CD4-positive, alpha-beta T cell treated with Interleukin-4 for 4 hours (primary cell): ENCODE data around the gene LTB4R.
"Not testable (repeated sequence)": the region's sequence is repeated elsewhere in the genome, so short reads cannot be mapped to it uniquely, and the experiment has no call there.

Experiments used
- DNase-seq: peaks from one replicate; pipeline ENCODE4 v3.0.0-alpha.2; 2020

LTB4R gene

DNA sequence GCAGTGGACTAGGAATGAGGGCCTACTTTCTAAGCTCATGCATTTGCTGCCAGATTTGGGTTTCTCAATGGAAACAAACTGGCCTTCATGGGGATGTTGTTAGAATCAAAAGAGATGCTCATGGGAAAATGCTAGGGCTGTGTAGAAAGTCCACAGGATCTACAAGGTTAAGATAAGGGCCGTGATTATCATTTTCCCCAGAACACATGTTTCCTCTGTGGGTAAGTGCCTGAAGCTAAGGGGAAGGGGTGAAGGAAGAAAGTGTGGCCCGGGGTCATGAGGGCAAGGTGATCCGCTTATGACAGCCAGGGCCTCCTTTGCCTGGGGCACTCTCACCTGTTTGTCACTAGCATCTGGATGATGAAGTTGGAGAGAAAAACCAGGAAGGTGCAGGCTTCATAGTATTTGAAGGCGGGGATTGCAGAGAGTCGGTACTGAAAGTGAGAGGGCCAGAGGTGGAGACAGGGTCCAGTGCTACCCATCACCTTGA is 13.8 kb downstream of the LTB4R start:
- DNase-seq, result no peak

DNA sequence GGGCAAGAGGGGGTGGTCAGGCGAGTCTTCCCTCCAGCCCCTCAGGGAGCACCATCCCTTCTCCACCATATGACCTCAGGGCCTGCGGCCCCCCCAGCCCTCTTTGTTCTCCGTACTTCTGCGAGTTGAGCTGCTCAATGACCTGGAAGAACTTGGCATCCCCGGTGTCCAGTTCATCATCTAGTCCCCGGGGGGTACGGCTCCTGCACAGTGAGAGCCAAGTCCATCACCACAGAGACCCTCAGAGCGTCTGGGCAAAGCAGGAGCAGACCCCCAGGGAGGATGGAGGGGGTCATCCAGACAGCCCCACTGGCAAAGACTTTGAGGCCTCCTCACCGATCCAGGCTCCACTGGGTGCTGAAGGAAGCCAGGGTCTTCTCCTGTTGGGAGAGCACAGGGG is 14.7 kb downstream of the LTB4R start:
- DNase-seq, result no peak

DNA sequence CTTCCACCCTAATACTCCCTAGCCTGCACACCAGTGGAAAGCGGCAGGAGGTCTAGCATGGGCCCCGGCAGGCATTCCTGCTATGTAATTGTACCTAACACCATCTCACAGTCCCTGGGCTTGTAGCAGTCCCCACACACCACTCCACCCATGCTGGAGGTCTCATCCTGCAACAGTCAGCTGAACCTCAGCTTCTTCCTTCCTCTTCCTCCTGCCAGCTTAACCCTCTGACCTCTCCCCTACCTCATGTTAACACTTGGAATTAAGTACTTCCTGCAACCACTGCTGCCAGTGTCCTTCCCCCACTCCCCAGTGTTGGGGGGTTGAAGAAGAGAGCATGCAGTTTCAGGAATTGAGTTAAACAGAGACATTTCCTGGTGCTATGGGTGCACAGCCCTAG is 16.0 kb downstream of the LTB4R start:
- no peak for DNase-seq

DNA sequence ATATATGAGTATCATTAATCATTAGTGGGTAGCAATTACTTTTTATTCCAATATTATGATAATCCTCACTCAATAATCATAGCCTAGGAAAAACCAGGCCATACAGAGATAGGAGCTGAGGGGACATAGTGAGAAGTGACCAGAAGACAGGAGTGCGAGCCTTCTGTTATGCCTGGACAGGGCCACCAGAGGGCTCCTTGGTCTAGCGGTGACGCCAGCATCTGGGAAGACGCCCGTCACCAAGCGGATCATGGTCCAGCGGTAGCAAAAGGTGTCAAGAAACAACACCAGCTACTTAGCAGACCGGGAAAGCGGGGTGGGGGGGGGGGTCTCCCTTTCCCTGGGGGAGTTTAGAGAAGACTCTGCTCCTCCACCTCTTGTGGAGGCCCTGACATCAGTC is 16.6 kb downstream of the LTB4R start:
- DNase-seq, result not testable (repeated sequence)

DNA sequence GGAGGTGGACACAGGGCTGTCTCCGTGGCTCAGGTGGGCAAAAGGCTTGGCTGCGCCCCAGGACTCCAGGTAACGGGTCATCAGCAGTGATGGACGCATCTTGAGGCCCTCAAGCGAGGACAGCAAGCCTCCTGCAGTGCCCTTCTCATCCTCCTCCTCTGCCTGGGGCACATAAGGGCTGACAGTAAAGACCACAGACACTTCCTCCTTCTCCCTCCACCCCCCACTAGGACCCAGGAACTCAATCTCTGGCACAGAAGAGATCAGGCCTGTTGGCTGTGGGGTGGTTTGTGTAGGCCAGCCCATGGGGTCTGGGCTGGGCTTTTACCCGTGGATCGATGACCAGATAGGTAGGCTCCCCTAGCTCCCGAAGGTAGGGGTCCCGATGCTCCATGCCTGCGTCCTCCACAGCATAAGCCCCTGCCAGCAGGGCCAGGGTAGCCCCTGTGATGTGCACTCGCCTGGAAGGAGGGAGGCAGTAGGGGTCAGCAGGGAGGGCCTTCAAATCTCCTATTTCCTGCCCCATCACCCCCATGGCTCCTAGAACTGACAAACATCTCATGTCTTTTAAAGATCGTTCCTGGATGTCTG is 17.9 kb downstream of the LTB4R start:
- no peak for DNase-seq

DNA sequence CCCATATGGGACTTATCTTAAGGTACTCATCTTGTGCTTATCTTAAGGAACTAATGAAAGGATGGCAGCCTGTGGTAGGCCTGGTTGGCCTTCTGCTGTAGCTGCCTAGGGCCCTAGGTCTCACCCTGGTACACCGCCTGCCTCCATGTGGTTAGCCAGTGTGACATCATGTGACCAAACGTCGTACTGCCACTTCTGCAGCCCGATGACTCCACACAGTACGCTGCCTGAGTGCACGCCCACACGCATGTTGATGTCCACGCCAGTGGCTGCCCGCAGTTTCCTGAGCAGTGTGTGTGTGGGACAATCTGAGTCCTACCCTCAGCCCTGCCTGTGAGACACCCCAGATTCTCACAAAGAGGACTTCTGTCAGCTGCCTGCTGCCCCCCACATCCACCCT is 18.4 kb downstream of the LTB4R start:
- DNase-seq, result peak; percentile 78

DNA sequence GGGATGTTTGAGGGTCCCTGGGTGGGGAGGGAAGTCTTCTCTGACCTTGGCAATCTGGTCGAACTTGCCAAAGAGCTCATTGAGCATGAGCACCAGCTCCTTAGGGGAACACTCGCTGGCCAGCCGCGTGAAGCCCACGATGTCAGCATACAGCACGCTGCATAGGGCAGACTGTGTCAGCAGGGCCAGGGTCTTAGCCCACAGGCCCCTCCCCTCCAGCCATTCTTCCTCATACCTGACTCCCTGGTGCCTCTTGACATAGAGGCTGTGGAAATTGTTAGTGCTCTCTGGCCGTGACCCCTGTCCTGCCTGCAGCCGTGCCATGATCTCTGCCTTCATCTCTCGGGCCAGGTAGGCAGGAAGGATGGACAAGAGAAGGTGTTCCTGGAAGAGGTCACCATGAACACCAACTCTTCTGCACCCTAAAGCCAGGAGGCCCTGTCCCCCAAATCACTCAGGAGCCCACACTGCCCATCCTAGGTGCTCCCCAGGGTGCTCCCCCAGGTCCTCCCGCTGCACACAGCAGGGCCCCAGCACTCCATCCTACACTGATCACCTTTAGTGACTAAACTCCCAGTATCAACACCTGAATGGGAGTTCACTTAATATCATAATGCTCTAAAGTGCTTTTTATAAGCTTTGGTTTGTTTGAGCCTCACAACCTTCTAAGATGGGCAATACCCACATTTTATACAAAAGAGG is 19.8 kb downstream of the LTB4R start:
- no peak for DNase-seq

DNA sequence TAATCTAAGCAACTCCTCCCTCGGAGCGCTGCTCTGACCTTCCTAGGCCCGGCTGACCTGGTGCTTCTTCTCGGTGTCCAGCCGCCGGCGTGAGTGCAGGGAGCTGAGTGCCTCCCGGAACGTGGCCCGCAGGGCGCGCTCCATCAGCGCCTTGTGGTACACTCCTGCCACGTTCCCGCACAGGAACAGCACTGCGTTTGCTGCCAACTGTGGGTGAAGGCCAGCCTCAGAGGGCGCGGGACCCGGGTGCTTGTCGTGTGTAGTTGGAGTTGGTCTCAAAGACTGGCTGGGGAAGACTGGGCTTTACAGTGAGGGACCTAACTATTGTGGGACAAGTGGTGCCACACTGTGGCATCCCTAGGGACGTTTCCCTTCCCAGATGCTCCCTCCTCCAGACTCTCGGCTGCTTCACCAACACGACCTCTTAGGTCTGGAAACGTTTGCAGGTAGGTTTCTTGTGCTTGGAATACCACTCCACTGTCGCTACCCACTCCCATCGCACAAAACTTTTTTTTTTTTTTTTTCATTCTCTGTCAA is 20.5 kb downstream of the LTB4R start:
- no peak for DNase-seq

DNA sequence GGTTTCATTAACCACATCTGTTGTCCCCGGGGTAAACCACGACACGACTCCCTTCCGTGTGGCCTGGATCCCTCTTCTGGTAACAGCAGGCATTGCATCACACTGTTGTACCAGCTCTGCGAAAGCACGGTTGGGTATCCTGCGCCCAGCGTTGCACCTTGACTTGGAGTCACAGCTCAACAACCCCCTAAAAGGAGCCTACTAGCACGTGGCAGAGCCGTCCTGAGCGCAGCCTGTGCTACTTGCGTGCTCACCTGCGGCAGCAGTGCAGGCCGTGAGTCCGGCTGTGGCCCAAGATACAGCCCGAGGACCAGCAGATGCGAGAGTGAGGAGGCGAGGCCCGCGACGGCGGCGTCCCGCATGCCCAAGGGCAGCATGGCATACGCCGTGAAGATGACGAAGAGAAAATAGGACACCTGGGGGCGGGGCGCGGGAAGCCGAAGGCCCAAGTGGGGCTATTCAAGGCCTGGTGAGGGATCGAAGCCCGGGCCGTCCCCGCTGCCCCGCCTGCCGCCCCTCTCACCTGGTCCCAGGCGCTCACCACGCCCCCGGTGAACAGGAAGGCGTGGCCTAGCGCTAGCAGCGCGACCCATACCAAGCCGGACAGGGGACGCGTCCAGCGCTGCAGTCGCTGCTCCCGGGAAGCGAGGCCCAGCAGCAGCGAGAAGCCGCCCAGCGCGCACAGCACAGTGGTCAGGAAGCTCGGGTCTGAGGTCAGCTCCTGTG is 21.1 kb downstream of the LTB4R start:
- peak; percentile 91 for DNase-seq

DNA sequence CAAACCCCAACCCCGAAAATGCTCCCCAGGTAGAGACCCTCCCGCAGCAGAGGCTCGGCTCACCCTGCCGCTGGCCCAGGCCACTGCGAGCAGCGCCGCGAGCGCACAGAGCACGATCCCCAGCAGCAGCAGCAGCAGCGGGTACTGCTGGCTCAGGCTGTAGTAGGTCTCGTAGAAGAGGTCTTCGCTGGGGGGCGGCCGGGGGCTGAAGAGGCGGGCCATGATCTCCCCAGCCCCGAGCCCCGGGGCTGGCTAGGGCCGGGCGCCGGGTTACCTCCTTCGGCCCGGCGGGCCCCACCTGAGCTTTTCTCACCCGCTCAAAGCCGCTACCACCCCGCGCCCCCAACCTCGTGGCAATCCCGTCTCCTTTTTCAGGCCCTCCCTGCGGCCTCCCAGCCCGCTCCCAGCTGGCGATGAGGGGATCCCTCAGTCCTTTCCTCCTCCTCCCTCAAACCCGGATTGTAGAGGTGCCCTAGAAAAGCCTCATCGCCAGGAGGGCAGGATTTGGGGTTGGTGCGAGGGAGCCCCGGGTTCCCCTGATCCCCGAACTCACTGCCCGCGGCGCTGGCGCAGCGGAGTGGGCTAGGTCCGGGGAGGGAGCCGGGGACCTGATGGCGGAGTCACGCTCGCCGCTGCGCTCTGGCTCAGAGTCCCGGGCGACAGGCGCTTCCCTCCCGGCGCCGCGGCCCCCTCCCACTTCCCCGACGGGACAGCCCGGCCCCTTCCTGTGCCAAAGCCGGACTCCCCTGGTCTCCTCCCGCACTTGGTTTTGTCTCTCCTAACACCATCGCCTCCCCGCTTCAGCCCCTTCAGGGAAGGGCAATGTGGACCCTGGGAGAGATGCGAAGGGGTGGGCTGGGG is 23.4 kb downstream of the LTB4R start, which contains the start of gene ADCY4:
ADCY4 (minus strand) TSS at position 641 of the 861 bp plus-strand sequence; CDS start at position 222, 419 bp downstream.
- DNase-seq, result no peak

DNA sequence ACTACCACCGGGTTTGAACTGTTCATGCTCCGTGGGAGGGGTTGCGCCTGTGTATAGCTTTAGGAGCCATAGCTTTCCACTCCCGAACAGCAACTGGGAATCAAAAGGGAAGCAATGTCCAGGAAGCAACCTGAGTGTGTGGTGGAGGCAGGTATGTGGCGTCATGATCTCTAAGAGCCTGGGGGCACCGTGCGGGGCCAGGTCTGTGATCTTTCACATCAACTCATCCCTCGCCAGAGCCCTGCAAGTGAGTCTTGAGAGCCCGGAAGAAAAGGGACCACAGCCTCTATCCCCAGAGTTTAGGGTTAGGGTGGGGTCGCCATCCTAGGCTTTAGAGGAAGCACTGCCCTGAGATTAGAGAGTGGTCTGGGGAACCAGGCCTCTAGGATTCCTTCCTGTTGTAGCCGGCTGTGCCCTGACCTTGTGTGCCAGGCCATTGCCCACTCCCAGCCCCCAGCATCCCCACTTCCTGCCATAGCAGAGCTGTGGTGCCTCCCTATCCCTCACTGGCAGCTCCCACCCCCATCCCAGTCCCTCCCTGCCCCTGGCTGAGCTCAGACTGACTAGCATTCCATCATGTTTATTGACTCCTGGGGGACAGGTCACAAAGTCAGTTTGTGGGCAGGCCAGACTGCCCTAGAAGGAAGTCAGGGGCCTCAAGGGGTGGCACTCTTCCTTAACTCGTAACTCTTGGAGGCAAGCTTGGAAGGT is 24.3 kb downstream of the LTB4R start:
- no peak for DNase-seq

DNA sequence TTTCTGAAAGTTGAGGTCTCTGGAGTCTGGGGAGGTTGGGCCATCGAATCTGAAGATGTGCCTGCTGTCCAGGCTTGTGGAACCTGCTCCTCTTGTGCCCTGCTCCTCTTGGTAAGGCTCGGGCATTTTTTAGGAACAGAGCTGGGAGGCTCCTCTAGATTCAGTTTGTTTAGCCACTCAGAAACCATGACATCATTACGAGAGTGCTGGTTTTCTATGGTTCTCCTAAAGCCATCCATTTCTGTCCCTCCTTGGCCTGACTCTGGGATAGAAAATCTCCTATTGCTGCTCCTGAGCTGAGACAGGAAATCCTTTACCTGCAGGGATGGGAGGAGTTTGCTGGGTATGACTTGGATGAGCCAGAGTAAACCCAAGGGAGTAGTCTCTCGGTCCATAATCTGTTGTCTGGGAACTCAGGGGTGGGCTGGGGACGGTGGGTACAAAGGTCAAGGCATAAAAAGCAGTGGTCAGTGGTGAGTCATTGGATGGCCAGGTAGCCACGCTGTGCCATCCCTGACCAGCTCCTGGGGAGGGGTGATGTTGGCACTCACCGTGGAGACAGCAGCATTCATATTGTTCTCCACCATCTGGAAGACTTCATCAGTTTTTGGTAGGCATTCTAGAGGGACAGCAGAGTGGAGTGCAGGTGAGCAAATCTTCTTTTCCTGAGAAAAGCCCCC is 26.0 kb downstream of the LTB4R start:
- no peak for DNase-seq

DNA sequence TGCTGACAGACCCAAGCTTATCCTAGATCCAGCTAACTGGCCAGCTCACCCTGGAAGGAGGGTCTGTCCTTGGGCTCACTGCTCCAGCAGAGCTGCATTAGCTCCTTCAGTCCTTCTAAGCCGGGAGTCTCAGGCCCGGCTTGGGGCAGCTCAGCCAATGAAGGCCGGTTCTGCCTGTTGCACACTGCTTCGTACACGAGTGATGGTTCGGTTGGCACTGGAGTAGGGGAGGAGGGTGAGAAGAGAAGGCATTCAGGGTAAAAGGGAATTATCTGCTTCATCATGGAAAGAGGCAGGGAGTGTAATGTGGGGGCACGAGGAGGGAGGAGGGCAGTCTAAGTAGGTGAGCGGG is 26.5 kb downstream of the LTB4R start:
- DNase-seq, result no peak

DNA sequence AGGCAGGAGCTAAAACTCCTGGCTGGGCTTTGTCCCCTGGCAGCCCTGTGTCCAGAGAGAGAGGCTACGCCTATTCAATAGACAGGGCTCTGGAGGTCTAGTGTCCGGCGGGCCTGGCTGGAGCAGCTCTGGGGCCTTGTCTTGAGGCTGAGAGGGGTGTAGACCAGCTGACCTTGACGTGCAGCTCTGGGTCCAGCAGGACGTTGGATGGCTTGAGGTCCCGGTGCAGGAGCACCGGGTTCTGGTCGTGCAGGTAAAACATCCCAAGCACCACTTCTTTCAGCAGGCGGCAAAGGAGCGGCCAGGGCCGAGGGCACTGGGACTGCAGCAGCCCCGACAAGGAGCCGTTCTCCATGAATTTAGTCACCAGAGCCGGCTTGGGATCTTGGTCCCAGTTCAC is 27.5 kb downstream of the LTB4R start:
- no peak for DNase-seq

DNA sequence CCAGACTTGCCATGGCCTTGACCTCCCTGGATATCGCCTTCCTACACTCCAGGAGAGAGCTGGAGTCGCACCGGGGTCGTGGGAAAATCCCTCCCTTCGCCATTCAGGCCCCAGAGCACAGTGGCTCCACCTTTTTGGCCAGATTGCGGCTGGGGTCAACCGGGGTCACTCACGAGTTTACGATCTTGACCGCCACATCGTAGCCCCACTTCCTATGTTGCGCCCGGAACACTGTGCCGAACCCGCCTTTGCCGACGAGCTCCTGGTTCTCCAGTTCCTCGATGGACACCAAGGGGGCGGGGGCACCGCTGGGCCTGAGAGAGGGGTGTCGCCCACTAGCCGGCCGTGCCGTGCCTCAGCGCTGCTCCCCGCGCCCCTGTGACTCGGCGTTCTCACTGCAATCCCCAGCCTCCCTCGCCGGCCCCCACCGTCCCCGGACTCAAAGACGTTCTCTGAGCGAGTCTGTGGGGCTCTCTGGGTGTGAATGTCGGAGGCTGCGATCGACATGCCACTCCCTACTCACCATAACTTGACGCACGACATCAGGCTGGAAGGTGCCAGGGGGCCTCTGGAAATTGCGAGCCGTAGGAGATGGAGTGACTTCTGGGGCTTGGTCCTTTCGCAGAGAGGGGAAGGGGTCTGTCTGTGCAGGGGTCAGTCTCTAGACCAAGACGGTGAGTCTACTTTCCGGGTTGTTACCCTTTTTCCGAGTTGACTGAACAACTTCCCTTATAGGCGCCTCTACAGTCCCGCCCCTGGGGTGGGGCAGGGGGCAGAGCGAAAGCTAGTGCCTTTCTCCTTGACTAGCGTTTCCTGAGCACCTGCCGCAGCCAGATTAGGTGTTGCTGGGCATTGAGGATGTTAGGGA is 28.2 kb downstream of the LTB4R start, which contains the start of gene RIPK3:
RIPK3 (minus strand) TSS at position 708 of the 868 bp plus-strand sequence; CDS start at position 543, 165 bp downstream.
- DNase-seq, result peak; percentile 70

DNA sequence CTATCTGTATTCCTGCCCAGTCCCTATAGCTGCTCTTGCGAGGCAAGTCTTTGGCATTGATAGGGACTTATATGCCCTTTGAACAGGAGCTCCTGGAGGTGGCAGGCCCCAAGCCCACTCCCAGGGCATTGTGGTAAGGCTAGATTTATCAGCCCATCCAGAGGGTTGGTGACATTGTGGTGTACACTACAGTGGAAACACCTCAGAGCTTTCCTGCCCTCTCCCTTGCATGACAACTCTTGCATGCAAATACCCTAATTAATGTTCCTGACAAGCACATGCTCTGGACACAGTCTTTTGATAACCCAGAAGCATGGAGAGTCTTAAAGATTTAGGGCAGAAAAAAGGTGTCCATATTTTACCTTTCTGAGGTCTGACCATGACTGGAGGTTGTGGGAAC is 29.3 kb downstream of the LTB4R start:
- no peak for DNase-seq

DNA sequence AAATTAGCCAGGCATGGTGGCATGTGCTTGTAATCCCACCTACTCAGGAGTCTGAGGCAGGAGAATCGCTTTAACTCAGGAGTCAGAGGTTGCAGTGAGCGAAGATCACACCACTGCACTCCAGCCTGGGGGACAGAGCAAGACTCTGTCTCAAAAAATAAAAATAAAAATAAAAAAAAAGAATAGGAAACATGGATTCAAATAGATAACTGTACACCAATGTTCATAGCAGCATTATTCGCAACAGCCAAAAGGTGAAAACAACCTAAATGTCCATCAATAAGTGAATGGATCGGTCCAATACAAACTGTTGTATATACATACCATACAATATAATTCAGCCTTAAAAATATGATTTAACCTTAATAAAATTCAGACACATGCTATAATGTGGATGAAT is 31.6 kb downstream of the LTB4R start:
- DNase-seq, result no peak

DNA sequence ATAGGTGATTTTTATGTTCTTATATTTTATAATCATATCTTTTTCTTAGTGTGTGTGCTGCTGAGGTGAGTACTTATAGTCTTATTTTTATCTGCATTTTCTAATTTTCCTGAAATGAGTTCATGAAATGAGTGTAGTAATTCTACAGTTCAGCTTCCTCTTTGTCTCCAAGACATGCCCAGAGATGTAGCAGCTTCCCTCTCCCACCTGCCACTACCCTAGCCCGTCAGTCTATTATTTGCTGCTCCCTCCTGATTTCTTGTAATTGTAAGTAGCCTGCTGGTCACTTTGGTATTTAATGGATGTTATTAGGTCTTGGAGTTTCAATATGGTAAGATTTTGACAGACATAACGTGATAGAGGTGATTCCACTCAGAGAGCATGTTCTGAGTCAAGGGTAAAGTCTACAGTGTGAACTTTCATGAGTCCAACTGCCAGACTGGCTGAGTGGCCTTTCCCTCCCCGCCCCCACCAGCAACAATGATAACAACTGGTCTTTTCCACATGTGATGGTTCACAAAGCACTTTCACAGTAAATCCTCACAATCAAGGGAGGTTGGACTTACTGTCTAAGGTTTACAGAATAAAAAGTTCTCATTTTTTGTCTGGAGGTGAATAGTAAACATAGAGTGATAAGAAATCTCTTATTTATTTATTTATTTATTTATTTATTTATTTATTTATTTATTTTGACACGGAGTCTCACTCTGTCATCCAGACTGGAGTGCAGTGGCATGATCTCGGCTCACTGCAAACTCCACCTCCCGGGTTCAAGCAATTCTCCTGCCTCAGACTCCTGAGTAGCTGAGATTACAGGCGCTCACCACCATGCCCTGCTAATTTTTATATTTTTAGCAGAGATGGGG is 32.7 kb downstream of the LTB4R start:
- DNase-seq, result no peak

DNA sequence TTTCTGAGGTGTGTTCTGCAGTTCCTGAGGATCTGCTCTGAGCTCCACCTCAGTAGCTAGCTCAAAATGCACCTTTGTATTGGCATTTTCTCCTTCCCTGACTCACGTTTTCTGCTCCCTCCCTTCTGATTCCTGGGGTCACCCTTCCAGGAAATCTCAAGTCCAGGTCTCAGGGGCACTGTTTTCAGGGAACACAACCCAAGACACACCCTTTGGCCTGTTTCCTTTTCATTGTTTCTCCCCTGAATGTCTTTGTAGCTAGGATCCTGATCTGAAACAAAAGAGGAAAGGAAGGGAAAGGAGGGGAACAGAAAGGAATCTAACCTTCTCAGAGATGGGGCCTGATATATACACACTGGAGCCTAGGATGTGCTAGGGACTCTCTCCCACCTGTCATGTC is 35.8 kb downstream of the LTB4R start:
- no peak for DNase-seq
